GM10266 (cell line): ENCODE results near the gene TDRD10.

Experiments used
- DNase-seq: peaks from one replicate; pipeline ENCODE4 v3.0.0; 2012; ENCODE audit errors: extremely low spot score
- CTCF ChIP-seq: IDR thresholded peaks from 2 replicates; pipeline ENCODE4 v1.5.1; 2012; ENCODE audit warnings: mild to moderate bottlenecking, low read depth; ENCODE audit not compliant: control insufficient read depth, insufficient read depth; ENCODE audit errors: missing control alignments

The TDRD10 gene

GRCh38 chr1:154533952-154534844 lies 32.2 kb downstream of the TDRD10 start:
- DNase-seq, result no peak
- TF ChIP-seq CTCF, result peak; percentile 39

- DNase-seq, result no peak
- no peak for TF ChIP-seq CTCF
These were observed 34.6 kb downstream of the TDRD10 start for GRCh38 chr1:154536570-154536969.

GRCh38 chr1:154539486-154540483 lies 37.8 kb downstream of the TDRD10 start:
- no peak for TF ChIP-seq CTCF
- DNase-seq, result no peak

GRCh38 chr1:154541231-154541630 lies 39.2 kb downstream of the TDRD10 start:
- DNase-seq, result no peak
- TF ChIP-seq CTCF, result no peak

GRCh38 chr1:154546264-154547063 lies 44.4 kb downstream of the TDRD10 start:
- TF ChIP-seq CTCF, result peak; percentile 84
- DNase-seq, result peak; percentile 84

- no peak for TF ChIP-seq CTCF
These were observed 45.2 kb downstream of the TDRD10 start for GRCh38 chr1:154547105-154547732.

More at GRCh38 chr1:154547105-154547732, 45.2 kb downstream of the TDRD10 start:
- no peak for DNase-seq
